ENCODE results near the gene DEAF1. TPM values are rescaled to one million over a fixed set of nuclear protein-coding genes. Genes with fewer than 3 reads are reported as not detected.

Gene DEAF1
- total and polyA plus RNA-seq, 2 experiments from 2014 or later, result 42.6 to 47.8 TPM

DNA sequence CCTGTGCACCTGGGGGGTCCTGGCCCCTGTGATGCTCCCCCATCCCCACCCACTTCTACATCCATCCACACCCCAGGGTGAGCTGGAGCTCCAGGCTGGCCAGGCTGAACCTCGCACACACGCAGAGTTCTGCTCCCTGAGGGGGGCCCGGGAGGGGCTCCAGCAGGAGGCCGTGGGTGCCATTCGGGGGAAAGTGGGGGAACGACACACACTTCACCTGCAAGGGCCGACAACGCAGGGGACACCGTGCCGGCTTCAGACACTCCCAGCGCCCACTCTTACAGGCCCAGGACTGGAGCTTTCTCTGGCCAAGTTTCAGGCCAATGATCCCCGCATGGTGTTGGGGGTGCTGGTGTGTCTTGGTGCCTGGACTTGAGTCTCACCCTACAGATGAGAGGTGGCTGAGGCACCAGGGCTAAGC lies 32.3 kb upstream of the DEAF1 start:
- no peaks in the 10 kb centered on the region for H3K36me3 Mint-ChIP-seq (ENCODE audit: low read depth)
- peaks cover 9% of the 10 kb centered on the region; the same call in 2 of the 3 replicates for H3K4me1 Mint-ChIP-seq
- Histone ChIP-seq H4K20me1 (replicated peaks; ENCODE audit: insufficient read depth) (no peaks in the 10 kb centered on the region), H2AFZ (no peak overlapping the region), H3K79me2 (replicated peaks; ENCODE audit: insufficient read depth) (no peaks in the 10 kb centered on the region), H3F3A (replicated peaks; ENCODE audit: low read depth) (0 out of 2 replicates have a peak, but pooled peaks cover 12% of the 10 kb centered on the region), H3K4me1 (ENCODE audit: insufficient read depth) (peaks cover 6% of the 10 kb centered on the region), H3K36me3 (ENCODE audit: insufficient read depth) (no peaks in the 10 kb centered on the region), H3K9me2 (ENCODE audit: insufficient read depth) (no peaks in the 10 kb centered on the region), H3K4me3 (no peak overlapping the region; the same call in 1 of the 2 replicates), H3K27me3 (ENCODE audit: insufficient read depth) (no peaks in the 10 kb centered on the region), H3K4me2 (peak overlapping the region; percentile 88; the same call in 1 of the 2 replicates), H3K27ac (ENCODE audit: low read depth) (no peak overlapping the region)
- no peak for DNase-seq (ENCODE audit: low spot score)
- no peak overlapping the region for H3K4me3 Mint-ChIP-seq
- no peaks in the 10 kb centered on the region; the same call in 2 of the 3 replicates for H3K9me3 Mint-ChIP-seq
- no peak overlapping the region for H3K27ac Mint-ChIP-seq
- ATAC-seq, result no peak
- TF ChIP-seq EZH2 (IDR thresholded peaks at IDR 0.05; ENCODE audit: low read depth, unreplicated experiment) (no peak), JUNB (IDR thresholded peaks at IDR 0.05; ENCODE audit: unreplicated experiment) (no peak), EZH2phosphoT487 (IDR thresholded peaks at IDR 0.05; ENCODE audit: unreplicated experiment) (no peak), CREB1 (CRISPR knock-in tag; IDR thresholded peaks at IDR 0.05; ENCODE audit: low read depth) (no peak), NANOG (IDR thresholded peaks at IDR 0.05; ENCODE audit: borderline replicate concordance) (no peak), STAT1 (IDR thresholded peaks at IDR 0.05; ENCODE audit: unreplicated experiment) (no peak), POLR2AphosphoS5 (IDR thresholded peaks at IDR 0.05; ENCODE audit: low read depth) (no peak), ZNF114 (CRISPR knock-in tag; IDR thresholded peaks at IDR 0.05) (no peak), ZNF331 (CRISPR knock-in tag; IDR thresholded peaks at IDR 0.05; ENCODE audit: low read depth) (no peak)
- TF ChIP-seq, protein P1, sequence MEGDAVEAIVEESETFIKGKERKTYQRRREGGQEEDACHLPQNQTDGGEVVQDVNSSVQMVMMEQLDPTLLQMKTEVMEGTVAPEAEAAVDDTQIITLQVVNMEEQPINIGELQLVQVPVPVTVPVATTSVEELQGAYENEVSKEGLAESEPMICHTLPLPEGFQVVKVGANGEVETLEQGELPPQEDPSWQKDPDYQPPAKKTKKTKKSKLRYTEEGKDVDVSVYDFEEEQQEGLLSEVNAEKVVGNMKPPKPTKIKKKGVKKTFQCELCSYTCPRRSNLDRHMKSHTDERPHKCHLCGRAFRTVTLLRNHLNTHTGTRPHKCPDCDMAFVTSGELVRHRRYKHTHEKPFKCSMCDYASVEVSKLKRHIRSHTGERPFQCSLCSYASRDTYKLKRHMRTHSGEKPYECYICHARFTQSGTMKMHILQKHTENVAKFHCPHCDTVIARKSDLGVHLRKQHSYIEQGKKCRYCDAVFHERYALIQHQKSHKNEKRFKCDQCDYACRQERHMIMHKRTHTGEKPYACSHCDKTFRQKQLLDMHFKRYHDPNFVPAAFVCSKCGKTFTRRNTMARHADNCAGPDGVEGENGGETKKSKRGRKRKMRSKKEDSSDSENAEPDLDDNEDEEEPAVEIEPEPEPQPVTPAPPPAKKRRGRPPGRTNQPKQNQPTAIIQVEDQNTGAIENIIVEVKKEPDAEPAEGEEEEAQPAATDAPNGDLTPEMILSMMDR (conservative IDR thresholded peaks at IDR 0.05; ENCODE audit: low read depth in 2 of 2), result no peak
- TF ChIP-seq, protein P2, sequence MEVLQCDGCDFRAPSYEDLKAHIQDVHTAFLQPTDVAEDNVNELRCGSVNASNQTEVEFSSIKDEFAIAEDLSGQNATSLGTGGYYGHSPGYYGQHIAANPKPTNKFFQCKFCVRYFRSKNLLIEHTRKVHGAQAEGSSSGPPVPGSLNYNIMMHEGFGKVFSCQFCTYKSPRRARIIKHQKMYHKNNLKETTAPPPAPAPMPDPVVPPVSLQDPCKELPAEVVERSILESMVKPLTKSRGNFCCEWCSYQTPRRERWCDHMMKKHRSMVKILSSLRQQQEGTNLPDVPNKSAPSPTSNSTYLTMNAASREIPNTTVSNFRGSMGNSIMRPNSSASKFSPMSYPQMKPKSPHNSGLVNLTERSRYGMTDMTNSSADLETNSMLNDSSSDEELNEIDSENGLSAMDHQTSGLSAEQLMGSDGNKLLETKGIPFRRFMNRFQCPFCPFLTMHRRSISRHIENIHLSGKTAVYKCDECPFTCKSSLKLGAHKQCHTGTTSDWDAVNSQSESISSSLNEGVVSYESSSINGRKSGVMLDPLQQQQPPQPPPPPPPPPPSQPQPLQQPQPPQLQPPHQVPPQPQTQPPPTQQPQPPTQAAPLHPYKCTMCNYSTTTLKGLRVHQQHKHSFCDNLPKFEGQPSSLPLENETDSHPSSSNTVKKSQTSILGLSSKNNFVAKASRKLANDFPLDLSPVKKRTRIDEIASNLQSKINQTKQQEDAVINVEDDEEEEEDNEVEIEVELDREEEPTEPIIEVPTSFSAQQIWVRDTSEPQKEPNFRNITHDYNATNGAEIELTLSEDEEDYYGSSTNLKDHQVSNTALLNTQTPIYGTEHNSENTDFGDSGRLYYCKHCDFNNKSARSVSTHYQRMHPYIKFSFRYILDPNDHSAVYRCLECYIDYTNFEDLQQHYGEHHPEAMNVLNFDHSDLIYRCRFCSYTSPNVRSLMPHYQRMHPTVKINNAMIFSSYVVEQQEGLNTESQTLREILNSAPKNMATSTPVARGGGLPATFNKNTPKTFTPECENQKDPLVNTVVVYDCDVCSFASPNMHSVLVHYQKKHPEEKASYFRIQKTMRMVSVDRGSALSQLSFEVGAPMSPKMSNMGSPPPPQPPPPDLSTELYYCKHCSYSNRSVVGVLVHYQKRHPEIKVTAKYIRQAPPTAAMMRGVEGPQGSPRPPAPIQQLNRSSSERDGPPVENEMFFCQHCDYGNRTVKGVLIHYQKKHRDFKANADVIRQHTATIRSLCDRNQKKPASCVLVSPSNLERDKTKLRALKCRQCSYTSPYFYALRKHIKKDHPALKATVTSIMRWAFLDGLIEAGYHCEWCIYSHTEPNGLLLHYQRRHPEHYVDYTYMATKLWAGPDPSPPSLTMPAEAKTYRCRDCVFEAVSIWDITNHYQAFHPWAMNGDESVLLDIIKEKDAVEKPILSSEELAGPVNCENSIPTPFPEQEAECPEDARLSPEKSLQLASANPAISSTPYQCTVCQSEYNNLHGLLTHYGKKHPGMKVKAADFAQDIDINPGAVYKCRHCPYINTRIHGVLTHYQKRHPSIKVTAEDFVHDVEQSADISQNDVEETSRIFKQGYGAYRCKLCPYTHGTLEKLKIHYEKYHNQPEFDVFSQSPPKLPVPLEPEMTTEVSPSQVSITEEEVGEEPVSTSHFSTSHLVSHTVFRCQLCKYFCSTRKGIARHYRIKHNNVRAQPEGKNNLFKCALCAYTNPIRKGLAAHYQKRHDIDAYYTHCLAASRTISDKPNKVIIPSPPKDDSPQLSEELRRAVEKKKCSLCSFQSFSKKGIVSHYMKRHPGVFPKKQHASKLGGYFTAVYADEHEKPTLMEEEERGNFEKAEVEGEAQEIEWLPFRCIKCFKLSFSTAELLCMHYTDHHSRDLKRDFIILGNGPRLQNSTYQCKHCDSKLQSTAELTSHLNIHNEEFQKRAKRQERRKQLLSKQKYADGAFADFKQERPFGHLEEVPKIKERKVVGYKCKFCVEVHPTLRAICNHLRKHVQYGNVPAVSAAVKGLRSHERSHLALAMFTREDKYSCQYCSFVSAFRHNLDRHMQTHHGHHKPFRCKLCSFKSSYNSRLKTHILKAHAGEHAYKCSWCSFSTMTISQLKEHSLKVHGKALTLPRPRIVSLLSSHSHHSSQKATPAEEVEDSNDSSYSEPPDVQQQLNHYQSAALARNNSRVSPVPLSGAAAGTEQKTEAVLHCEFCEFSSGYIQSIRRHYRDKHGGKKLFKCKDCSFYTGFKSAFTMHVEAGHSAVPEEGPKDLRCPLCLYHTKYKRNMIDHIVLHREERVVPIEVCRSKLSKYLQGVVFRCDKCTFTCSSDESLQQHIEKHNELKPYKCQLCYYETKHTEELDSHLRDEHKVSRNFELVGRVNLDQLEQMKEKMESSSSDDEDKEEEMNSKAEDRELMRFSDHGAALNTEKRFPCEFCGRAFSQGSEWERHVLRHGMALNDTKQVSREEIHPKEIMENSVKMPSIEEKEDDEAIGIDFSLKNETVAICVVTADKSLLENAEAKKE (CRISPR knock-in tag; IDR thresholded peaks at IDR 0.05), result no peak
- TF ChIP-seq, protein P3, sequence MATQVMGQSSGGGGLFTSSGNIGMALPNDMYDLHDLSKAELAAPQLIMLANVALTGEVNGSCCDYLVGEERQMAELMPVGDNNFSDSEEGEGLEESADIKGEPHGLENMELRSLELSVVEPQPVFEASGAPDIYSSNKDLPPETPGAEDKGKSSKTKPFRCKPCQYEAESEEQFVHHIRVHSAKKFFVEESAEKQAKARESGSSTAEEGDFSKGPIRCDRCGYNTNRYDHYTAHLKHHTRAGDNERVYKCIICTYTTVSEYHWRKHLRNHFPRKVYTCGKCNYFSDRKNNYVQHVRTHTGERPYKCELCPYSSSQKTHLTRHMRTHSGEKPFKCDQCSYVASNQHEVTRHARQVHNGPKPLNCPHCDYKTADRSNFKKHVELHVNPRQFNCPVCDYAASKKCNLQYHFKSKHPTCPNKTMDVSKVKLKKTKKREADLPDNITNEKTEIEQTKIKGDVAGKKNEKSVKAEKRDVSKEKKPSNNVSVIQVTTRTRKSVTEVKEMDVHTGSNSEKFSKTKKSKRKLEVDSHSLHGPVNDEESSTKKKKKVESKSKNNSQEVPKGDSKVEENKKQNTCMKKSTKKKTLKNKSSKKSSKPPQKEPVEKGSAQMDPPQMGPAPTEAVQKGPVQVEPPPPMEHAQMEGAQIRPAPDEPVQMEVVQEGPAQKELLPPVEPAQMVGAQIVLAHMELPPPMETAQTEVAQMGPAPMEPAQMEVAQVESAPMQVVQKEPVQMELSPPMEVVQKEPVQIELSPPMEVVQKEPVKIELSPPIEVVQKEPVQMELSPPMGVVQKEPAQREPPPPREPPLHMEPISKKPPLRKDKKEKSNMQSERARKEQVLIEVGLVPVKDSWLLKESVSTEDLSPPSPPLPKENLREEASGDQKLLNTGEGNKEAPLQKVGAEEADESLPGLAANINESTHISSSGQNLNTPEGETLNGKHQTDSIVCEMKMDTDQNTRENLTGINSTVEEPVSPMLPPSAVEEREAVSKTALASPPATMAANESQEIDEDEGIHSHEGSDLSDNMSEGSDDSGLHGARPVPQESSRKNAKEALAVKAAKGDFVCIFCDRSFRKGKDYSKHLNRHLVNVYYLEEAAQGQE (IDR thresholded peaks at IDR 0.05; ENCODE audit: unreplicated experiment), result no peak
- H3K27me3 Mint-ChIP-seq (ENCODE audit: insufficient read depth, low read depth, poor library complexity), result peaks cover 16% of the 10 kb centered on the region

Measured in GM23338 (cell line).